HepG2 (cell line): ENCODE data around the gene IYD. TPM values are rescaled to one million over a fixed set of nuclear protein-coding genes. Genes with fewer than 3 reads are reported as not detected.

Source experiments
- AKNA ChIP-seq: sonication (generic); formaldehyde crosslinking; IDR thresholded peaks from 2 replicates; pipeline ENCODE4 v1.4.0; 2020; ENCODE audit warnings: missing genetic modification reagents, borderline replicate concordance
- CBFB ChIP-seq: sonication (generic); formaldehyde crosslinking; IDR thresholded peaks from 2 replicates; pipeline ENCODE4 v1.4.0; 2020; ENCODE audit warnings: missing genetic modification reagents
- DPF2 ChIP-seq: sonication (generic); formaldehyde crosslinking; IDR thresholded peaks from 2 replicates; pipeline ENCODE4 v1.4.0; 2020; ENCODE audit warnings: mild to moderate bottlenecking, low read depth, missing genetic modification reagents, borderline replicate concordance
- HBP1 ChIP-seq: IDR thresholded peaks from 2 replicates; pipeline ENCODE4 v1.6.1; 2016; ENCODE audit warnings: low read depth, control low read depth
- JDP2 ChIP-seq: sonication (generic); formaldehyde crosslinking; IDR thresholded peaks from 2 replicates; pipeline ENCODE4 v1.8.1; 2022; ENCODE audit warnings: missing genetic modification reagents, borderline replicate concordance
- NFKB2 ChIP-seq: sonication (generic); formaldehyde crosslinking; IDR thresholded peaks from 2 replicates; pipeline ENCODE4 v1.4.0; 2020; ENCODE audit warnings: missing genetic modification reagents, borderline replicate concordance
- SP4 ChIP-seq: sonication (generic); formaldehyde crosslinking; IDR thresholded peaks from 2 replicates; pipeline ENCODE4 v1.8.1; 2023; ENCODE audit warnings: mild to moderate bottlenecking, missing genetic modification reagents
- THAP9 ChIP-seq: sonication (generic); formaldehyde crosslinking; IDR thresholded peaks from 2 replicates; pipeline ENCODE4; 2020; ENCODE audit warnings: missing genetic modification reagents, mild to moderate bottlenecking, borderline replicate concordance
- WIZ ChIP-seq: sonication (generic); formaldehyde crosslinking; IDR thresholded peaks from 2 replicates; pipeline ENCODE4 v1.5.1; 2020; ENCODE audit warnings: mild to moderate bottlenecking, missing genetic modification reagents
- ZMYM4 ChIP-seq: sonication (generic); formaldehyde crosslinking; IDR thresholded peaks from 2 replicates; pipeline ENCODE4 v1.8.1; 2023; ENCODE audit warnings: mild to moderate bottlenecking, missing genetic modification reagents
- ZNF350 ChIP-seq: sonication (generic); formaldehyde crosslinking; IDR thresholded peaks from 2 replicates; pipeline ENCODE4 v1.4.0; 2020; ENCODE audit warnings: mild to moderate bottlenecking, low read depth, missing genetic modification reagents, borderline replicate concordance
- ZNF770 ChIP-seq: sonication (generic); formaldehyde crosslinking; IDR thresholded peaks from 2 replicates; pipeline ENCODE4 v1.5.0; 2020; ENCODE audit warnings: mild to moderate bottlenecking, missing genetic modification reagents
- polyA plus RNA-seq, 8 experiments: library from polyadenylated mRNA; depleted of rRNA in 3 of 8; stranded (reverse) in 7 of 8; unstranded in 1 of 8; fragments of >200 nt; fragmentation: Illumina TruSeq in 4 of 8; extraction: Trizol in 4 of 8; gene quantifications; 2 replicates each; pipeline versions ENCODE4 v1.2.1 to v1.2.3, GENCODE V29; 2011 to 2016; ENCODE audit warnings: low read depth in 4 of 8, missing spikeins in 1 of 8, mixed read lengths in 1 of 8; ENCODE audit not compliant: insufficient read depth in 1 of 8
- total RNA-seq, 5 experiments: library from RNA; depleted of rRNA; stranded (reverse); fragments of >200 nt; fragmentation: Illumina TruSeq; extraction: Trizol; gene quantifications; 2 replicates each; pipeline ENCODE4 v1.2.3, GENCODE V29; 2016; ENCODE audit warnings: low read depth in 1 of 5
- TF ChIP-seq, protein P1 (sequence below): sonication (generic); formaldehyde crosslinking; IDR thresholded peaks from 2 replicates; pipeline ENCODE4 v1.5.1; 2020; ENCODE audit warnings: mild to moderate bottlenecking, missing genetic modification reagents, moderate library complexity
- TF ChIP-seq, protein P2 (sequence below): sonication (generic); formaldehyde crosslinking; IDR thresholded peaks from 2 replicates; pipeline ENCODE4 v1.5.0; 2020; ENCODE audit warnings: missing genetic modification reagents, mild to moderate bottlenecking, borderline replicate concordance

IYD gene
- total and polyA plus RNA-seq, 2 of the 13 experiments (the other 11 are each of a cell fraction or from before 2014, with no cell fraction given), result 0.01 to 0.46 TPM

GRCh38 chr6:150418827-150419594 is 50.2 kb downstream of the IYD start (continued):
- no peak for TF ChIP-seq JDP2 (CRISPR knock-in tag)
- TF ChIP-seq CBFB, result no peak
- no peak for TF ChIP-seq AKNA
- TF ChIP-seq THAP9 (CRISPR knock-in tag), result no peak; the same call in 1 of the 2 replicates
- peak; percentile 66; the same call in 1 of the 2 replicates for TF ChIP-seq NFKB2 (CRISPR knock-in tag)
- TF ChIP-seq, protein P1, sequence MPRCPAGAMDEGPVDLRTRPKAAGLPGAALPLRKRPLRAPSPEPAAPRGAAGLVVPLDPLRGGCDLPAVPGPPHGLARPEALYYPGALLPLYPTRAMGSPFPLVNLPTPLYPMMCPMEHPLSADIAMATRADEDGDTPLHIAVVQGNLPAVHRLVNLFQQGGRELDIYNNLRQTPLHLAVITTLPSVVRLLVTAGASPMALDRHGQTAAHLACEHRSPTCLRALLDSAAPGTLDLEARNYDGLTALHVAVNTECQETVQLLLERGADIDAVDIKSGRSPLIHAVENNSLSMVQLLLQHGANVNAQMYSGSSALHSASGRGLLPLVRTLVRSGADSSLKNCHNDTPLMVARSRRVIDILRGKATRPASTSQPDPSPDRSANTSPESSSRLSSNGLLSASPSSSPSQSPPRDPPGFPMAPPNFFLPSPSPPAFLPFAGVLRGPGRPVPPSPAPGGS (CRISPR knock-in tag), result no peak
- TF ChIP-seq HBP1, result no peak
- TF ChIP-seq ZNF350 (CRISPR knock-in tag), result peak; percentile 32; the same call in 1 of the 2 replicates
- 0 out of 2 replicates have a peak, but pooled peaks have one; percentile 24 for TF ChIP-seq SP4 (CRISPR knock-in tag)
- TF ChIP-seq DPF2 (CRISPR knock-in tag), result no peak
- TF ChIP-seq WIZ (CRISPR knock-in tag), result no peak
- no peak for TF ChIP-seq ZNF770 (CRISPR knock-in tag)
- TF ChIP-seq, protein P2, sequence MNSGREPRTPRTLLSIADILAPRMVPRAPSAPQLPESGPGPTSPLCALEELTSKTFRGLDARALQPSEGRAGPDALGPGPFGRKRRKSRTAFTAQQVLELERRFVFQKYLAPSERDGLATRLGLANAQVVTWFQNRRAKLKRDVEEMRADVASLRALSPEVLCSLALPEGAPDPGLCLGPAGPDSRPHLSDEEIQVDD (CRISPR knock-in tag), result no peak
- peak; percentile 59; the same call in 1 of the 2 replicates for TF ChIP-seq ZMYM4
